Thyroid gland (tissue), 4 donors: Measurements from ENCODE around the gene CX3CL1. TPM values are rescaled to one million over a fixed set of nuclear protein-coding genes. Genes with fewer than 3 reads are reported as not detected.

ENCODE experiments used
- DNase-seq, 2 donors: peaks; one replicate each; pipeline ENCODE4 v3.0.0-alpha.2; 2019
- H3K27ac ChIP-seq, 3 donors: fragments of 200-600 bp; sonication (generic); 1 replicate in 2 of 3; 2 replicates in 1 of 3; pipeline ENCODE4 v1.5.1; 2016 to 2019; ENCODE audit warnings: mild to moderate bottlenecking in 1 of 3, moderate library complexity in 1 of 3
- H3K27me3 ChIP-seq: fragments of 200-600 bp; sonication (generic); one replicate; pipeline ENCODE4 v1.5.1; 2019
- H3K36me3 ChIP-seq, 2 donors: fragments of 200-600 bp; sonication (generic); one replicate each; pipeline ENCODE4 v1.5.1; 2016 to 2019
- H3K4me1 ChIP-seq, 2 donors: fragments of 200-600 bp; sonication (generic); one replicate each; pipeline ENCODE4 v1.5.1; 2017 to 2019
- H3K4me3 ChIP-seq, 3 donors: fragments of 200-600 bp; sonication (generic); replicated peaks in 1 of 3; 1 replicate in 2 of 3; 2 replicates in 1 of 3; pipeline ENCODE4 v1.5.1; 2016; ENCODE audit warnings: mild to moderate bottlenecking in 1 of 3
- H3K9me3 ChIP-seq: fragments of 200-600 bp; sonication (generic); one replicate; pipeline ENCODE4 v1.5.1; 2017
- POLR2A ChIP-seq, 2 donors: fragments of 450-650 bp; IDR thresholded peaks; one replicate each; pipeline ENCODE4 v1.6.1; 2017; ENCODE audit warnings: antibody characterized with exemption in 2 of 2, mild to moderate bottlenecking in 2 of 2, moderate library complexity in 1 of 2
- WGBS, 2 donors: methylation state at CpG; one replicate each; pipeline ENCODE4 v1.1.5; 2017; 5-methylcytosine and 5-hydroxymethylcytosine counted together
- intact Hi-C: fragments of 100-400 bp; cut with DNase I; formaldehyde crosslinking; loops from one replicate; pipeline ENCODE4 v1.15.1; 2023
- small RNA-seq: library from RNA; depleted of rRNA; stranded (forward); fragments of <200 nt; gene quantifications from one replicate; pipeline ENCODE3, GENCODE V24; 2016
- total RNA-seq, 4 donors: library from RNA; depleted of rRNA; stranded (reverse); fragments of >200 nt; gene quantifications; one replicate each; pipeline ENCODE4 v1.2.3, GENCODE V29; 2016
- TF ChIP-seq, protein P1 (sequence below), 6 experiments: fragments of 200-600 bp in 3 of 6; fragments of 450-650 bp in 3 of 6; sonication (generic) in 3 of 6; IDR thresholded peaks; one replicate each; pipeline ENCODE4 v1.5.1; 2016 to 2019; ENCODE audit warnings: antibody characterized with exemption in 6 of 6, mild to moderate bottlenecking in 2 of 6, inconsistent platforms in 1 of 6, moderate library complexity in 1 of 6

CX3CL1 gene
- total RNA-seq, 4 donors from 2014 or later = 3.3 to 12.6 (median 10.9) TPM

DNA sequence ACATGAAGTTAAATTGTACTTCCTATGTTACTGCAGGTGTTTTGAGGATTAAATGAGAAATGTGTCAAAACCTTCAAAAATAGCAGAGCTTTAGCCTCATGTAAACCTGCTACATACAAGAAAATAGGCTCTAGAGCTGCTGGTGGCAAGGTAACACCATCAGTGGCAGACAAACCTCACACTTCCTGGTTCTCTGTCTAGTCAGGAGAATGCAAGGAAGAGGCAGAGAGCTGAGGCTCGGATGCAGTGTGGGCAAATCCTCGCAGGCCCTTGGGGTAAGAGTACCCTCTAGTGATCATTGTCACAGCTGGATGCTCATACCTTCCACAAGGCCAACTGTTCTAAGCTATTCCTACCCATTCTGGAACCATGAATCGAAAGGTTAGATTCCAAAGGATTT is 60.7 kb downstream of the CX3CL1 start:
- Histone ChIP-seq H3K9me3 (no peaks in the 10 kb centered on the region), H3K27ac (no peak overlapping the region), H3K27me3 (no peaks in the 10 kb centered on the region), H3K4me1 (no peaks in the 10 kb centered on the region), H3K4me3 (no peak overlapping the region), H3K36me3 (peaks cover 53 to 84% of the 10 kb centered on the region in 2 donors)
- WGBS, 2 donors = 83 to 87% methylated on average over 3 of the region's 3 CpGs
- DNase-seq = no peak
- intact Hi-C loops = no loop called here
- TF ChIP-seq POLR2A (IDR thresholded peaks at IDR 0.05) = no peak
- TF ChIP-seq, protein P1, sequence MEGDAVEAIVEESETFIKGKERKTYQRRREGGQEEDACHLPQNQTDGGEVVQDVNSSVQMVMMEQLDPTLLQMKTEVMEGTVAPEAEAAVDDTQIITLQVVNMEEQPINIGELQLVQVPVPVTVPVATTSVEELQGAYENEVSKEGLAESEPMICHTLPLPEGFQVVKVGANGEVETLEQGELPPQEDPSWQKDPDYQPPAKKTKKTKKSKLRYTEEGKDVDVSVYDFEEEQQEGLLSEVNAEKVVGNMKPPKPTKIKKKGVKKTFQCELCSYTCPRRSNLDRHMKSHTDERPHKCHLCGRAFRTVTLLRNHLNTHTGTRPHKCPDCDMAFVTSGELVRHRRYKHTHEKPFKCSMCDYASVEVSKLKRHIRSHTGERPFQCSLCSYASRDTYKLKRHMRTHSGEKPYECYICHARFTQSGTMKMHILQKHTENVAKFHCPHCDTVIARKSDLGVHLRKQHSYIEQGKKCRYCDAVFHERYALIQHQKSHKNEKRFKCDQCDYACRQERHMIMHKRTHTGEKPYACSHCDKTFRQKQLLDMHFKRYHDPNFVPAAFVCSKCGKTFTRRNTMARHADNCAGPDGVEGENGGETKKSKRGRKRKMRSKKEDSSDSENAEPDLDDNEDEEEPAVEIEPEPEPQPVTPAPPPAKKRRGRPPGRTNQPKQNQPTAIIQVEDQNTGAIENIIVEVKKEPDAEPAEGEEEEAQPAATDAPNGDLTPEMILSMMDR (IDR thresholded peaks at IDR 0.05) = no peak

DNA sequence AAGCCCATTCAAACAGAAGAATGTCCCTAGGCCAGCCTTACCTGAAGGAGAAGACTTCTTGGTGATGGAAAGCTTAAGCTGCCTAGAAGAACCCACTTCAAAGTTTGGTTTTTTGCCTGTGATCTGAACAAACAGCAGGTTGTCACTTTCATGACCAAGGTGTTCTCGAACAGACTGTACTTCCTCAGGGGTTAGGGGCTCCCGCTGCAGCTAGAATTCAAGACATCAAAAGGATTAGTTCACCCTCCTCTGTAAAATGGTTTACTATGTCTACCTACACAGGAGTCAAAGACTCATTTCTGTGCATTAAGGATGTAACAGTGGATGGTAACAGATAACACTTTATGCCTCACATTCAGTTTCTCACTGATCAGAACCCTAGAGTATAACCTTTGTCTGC is 61.7 kb downstream of the CX3CL1 start:
- Histone ChIP-seq H3K36me3 (peaks cover 53 to 74% of the 10 kb centered on the region in 2 donors), H3K27me3 (no peaks in the 10 kb centered on the region), H3K9me3 (no peaks in the 10 kb centered on the region), H3K4me1 (no peaks in the 10 kb centered on the region), H3K27ac (no peak overlapping the region), H3K4me3 (no peak overlapping the region)
- no peak for TF ChIP-seq POLR2A (IDR thresholded peaks at IDR 0.05)
- TF ChIP-seq, protein P1 (IDR thresholded peaks at IDR 0.05) = no peak
- DNase-seq = no peak
- 90 to 91% methylated on average over 2 of the region's 2 CpGs for WGBS, 2 donors
- intact Hi-C loops = no loop called here

Small RNA genes within 50 kb of the gene (small RNA-seq; reads per million reads assigned to genes)
- gene AC108081.1 = not detected

Other genes with a start within 250 kb of the CX3CL1 start
- gene PSME3IP1, start 186.5 kb upstream of the CX3CL1 start, total RNA-seq = 10 to 100 TPM; 64.7 to 96.3 (median 78.9) TPM
- gene RSPRY1, start 186.2 kb upstream of the CX3CL1 start, total RNA-seq = 10 to 100 TPM; 42.6 to 59.2 (median 53.9) TPM
- gene ARL2BP, start 127.2 kb upstream of the CX3CL1 start, total RNA-seq = 10 to 100 TPM; 51.2 to 68.9 (median 60.0) TPM
- 10 to 100 TPM; 13.6 to 38.5 (median 30.1) TPM for gene PLLP, start 87.8 kb upstream of the CX3CL1 start, total RNA-seq
- gene CCL22, start 13.7 kb upstream of the CX3CL1 start, total RNA-seq = not detected
- gene CCL17, start 32.3 kb downstream of the CX3CL1 start, total RNA-seq = not detected
- 10 to 100 TPM; 29.2 to 41.2 (median 35.5) TPM for gene CIAPIN1, start 74.9 kb downstream of the CX3CL1 start, total RNA-seq
- gene COQ9, start 75.0 kb downstream of the CX3CL1 start, total RNA-seq = 100 to 1,000 TPM in 1 of 4 donors, 10 to 100 TPM in 3; 41.8 to 112 (median 76.1) TPM
- 100 to 1,000 TPM; 126 to 212 (median 174) TPM for gene POLR2C, start 90.2 kb downstream of the CX3CL1 start, total RNA-seq
- 10 to 100 TPM in 2 of 4 donors, 1 to 10 TPM in 2; 9.1 to 27.3 (median 13.3) TPM for gene DOK4, start 114.0 kb downstream of the CX3CL1 start, total RNA-seq
- gene CCDC102A, start 164.1 kb downstream of the CX3CL1 start, total RNA-seq = 10 to 100 TPM; 13.1 to 34.9 (median 18.9) TPM
- under 1 TPM; 0.22 to 0.63 (median 0.33) TPM for gene ADGRG5, start 170.2 kb downstream of the CX3CL1 start, total RNA-seq